K562 (cell line): Measurements from ENCODE around the gene IMPG2.

Source experiments
- CBX3 ChIP-seq, 2 experiments: IDR thresholded peaks; 1 replicate in 1 of 2; 2 replicates in 1 of 2; pipeline ENCODE4 v1.6.1; 2012; ENCODE audit warnings: inconsistent platforms in 2 of 2, low read length in 2 of 2, borderline replicate concordance in 1 of 2, control low read depth in 1 of 2
- CTCF ChIP-seq, 3 experiments: IDR thresholded peaks in 2 of 3; conservative IDR thresholded peaks in 1 of 3; 2 replicates each; pipeline ENCODE4 v1.5.1; 2011 to 2012; ENCODE audit warnings: low read length in 3 of 3, mild to moderate bottlenecking in 3 of 3, control low read depth in 2 of 3, improper control_type of control experiment in 1 of 3, inconsistent platforms in 1 of 3, low read depth in 1 of 3, mixed read lengths in 1 of 3, moderate library complexity in 1 of 3; ENCODE audit not compliant: insufficient read depth in 2 of 3
- HES1 ChIP-seq: fragments of 450-650 bp; IDR thresholded peaks from 2 replicates; pipeline ENCODE4 v1.6.1; 2016; ENCODE audit warnings: low read depth, mild to moderate bottlenecking, moderate library complexity
- MYC ChIP-seq, 2 experiments: fragments of 250-450 bp in 1 of 2; sonication (Bioruptor Pico) in 1 of 2; IDR thresholded peaks; 2 replicates each; pipeline versions ENCODE4 v1.5.1 to v1.6.1; 2012 to 2021; ENCODE audit warnings: low read depth in 2 of 2, borderline replicate concordance in 1 of 2, improper control_type of control experiment in 1 of 2, low read length in 1 of 2, mild to moderate bottlenecking in 1 of 2, moderate library complexity in 1 of 2
- NR2C2 ChIP-seq, 2 experiments: fragments of 200-800 bp in 1 of 2; sonication (Bioruptor generic) in 1 of 2; sonication (generic) in 1 of 2; formaldehyde crosslinking in 1 of 2; IDR thresholded peaks; 2 replicates each; pipeline versions ENCODE4 v1.6.1 to v1.8.0; 2016 to 2022; ENCODE audit warnings: mild to moderate bottlenecking in 1 of 2, missing compliant biosample characterization in 1 of 2, missing genetic modification characterization in 1 of 2, missing genetic modification reagents in 1 of 2
- POLR2A ChIP-seq: fragments of 450-650 bp; conservative IDR thresholded peaks from 2 replicates; pipeline ENCODE4 v1.6.1; 2016
- POLR2AphosphoS5 ChIP-seq: IDR thresholded peaks from 2 replicates; pipeline ENCODE4 v1.6.1; 2011; ENCODE audit warnings: mild to moderate bottlenecking, low read depth, low read length, moderate library complexity; ENCODE audit not compliant: control insufficient read depth, insufficient read depth
- RAD21 ChIP-seq, 2 experiments: fragments of 250-450 bp in 1 of 2; fragments of 450-650 bp in 1 of 2; sonication (Bioruptor Pico) in 1 of 2; formaldehyde crosslinking in 1 of 2; IDR thresholded peaks in 1 of 2; conservative IDR thresholded peaks in 1 of 2; 2 replicates each; pipeline versions ENCODE4 v1.4.0 to v1.8.0; 2020 to 2022; ENCODE audit warnings: mild to moderate bottlenecking in 2 of 2, moderate library complexity in 1 of 2
- RAD51 ChIP-seq: fragments of 450-650 bp; IDR thresholded peaks from 2 replicates; pipeline ENCODE4 v1.7.1; 2016; ENCODE audit warnings: low read depth, mild to moderate bottlenecking, borderline replicate concordance
- SMARCE1 ChIP-seq: fragments of 450-650 bp; IDR thresholded peaks from 2 replicates; pipeline ENCODE4 v1.7.1; 2016; ENCODE audit warnings: mild to moderate bottlenecking
- SMC3 ChIP-seq: conservative IDR thresholded peaks from 2 replicates; pipeline ENCODE4 v1.6.1; 2011; ENCODE audit warnings: low read depth, low read length, improper control_type of control experiment; ENCODE audit not compliant: insufficient read depth
- ZKSCAN1 ChIP-seq: fragments of 150-350 bp; IDR thresholded peaks from 2 replicates; pipeline ENCODE4 v1.6.1; 2016; ENCODE audit warnings: low read depth, low read length
- TF ChIP-seq, protein P1 (sequence below): fragments of 450-650 bp; conservative IDR thresholded peaks from 2 replicates; pipeline ENCODE4 v1.6.1; 2016; ENCODE audit warnings: missing genetic modification characterization, low read depth, mild to moderate bottlenecking, control low read depth, missing compliant biosample characterization
- TF ChIP-seq, protein P2 (sequence below): fragments of 250-450 bp; sonication (Bioruptor Pico); IDR thresholded peaks from 2 replicates; pipeline ENCODE4 v1.5.0; 2020; ENCODE audit warnings: mild to moderate bottlenecking

GRCh38 chr3:101252307-101252706 is 68.1 kb downstream of the IMPG2 start:
- no peak for TF ChIP-seq CBX3 (IDR thresholded peaks at IDR 0.05; ENCODE audit: borderline replicate concordance in 1 of 2, low read length in 2 of 2)
- TF ChIP-seq CTCF (IDR thresholded peaks at IDR 0.05 in 2 of 3, conservative IDR thresholded peaks at IDR 0.05 in 1 of 3; ENCODE audit: insufficient read depth in 2 of 3, low read depth in 1 of 3, low read length in 3 of 3), result no peak
- TF ChIP-seq, protein P1, sequence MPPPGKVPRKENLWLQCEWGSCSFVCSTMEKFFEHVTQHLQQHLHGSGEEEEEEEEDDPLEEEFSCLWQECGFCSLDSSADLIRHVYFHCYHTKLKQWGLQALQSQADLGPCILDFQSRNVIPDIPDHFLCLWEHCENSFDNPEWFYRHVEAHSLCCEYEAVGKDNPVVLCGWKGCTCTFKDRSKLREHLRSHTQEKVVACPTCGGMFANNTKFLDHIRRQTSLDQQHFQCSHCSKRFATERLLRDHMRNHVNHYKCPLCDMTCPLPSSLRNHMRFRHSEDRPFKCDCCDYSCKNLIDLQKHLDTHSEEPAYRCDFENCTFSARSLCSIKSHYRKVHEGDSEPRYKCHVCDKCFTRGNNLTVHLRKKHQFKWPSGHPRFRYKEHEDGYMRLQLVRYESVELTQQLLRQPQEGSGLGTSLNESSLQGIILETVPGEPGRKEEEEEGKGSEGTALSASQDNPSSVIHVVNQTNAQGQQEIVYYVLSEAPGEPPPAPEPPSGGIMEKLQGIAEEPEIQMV (tag), result no peak
- TF ChIP-seq POLR2AphosphoS5, result no peak
- no peak for TF ChIP-seq SMC3
- TF ChIP-seq RAD21 (CRISPR knock-in tag; conservative IDR thresholded peaks at IDR 0.05 in 1 of 2, IDR thresholded peaks at IDR 0.05 in 1 of 2), result no peak
- TF ChIP-seq HES1, result no peak
- no peak for TF ChIP-seq SMARCE1
- TF ChIP-seq, protein P2, sequence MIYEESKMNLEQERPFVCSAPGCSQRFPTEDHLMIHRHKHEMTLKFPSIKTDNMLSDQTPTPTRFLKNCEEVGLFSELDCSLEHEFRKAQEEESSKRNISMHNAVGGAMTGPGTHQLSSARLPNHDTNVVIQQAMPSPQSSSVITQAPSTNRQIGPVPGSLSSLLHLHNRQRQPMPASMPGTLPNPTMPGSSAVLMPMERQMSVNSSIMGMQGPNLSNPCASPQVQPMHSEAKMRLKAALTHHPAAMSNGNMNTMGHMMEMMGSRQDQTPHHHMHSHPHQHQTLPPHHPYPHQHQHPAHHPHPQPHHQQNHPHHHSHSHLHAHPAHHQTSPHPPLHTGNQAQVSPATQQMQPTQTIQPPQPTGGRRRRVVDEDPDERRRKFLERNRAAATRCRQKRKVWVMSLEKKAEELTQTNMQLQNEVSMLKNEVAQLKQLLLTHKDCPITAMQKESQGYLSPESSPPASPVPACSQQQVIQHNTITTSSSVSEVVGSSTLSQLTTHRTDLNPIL (CRISPR knock-in tag), result no peak
- TF ChIP-seq NR2C2 (CRISPR knock-in tag; IDR thresholded peaks at IDR 0.05), result no peak
- no peak for TF ChIP-seq NR2C2 (tag; IDR thresholded peaks at IDR 0.05)
- no peak for TF ChIP-seq ZKSCAN1
- TF ChIP-seq RAD51, result no peak
- no peak for TF ChIP-seq POLR2A
- TF ChIP-seq MYC (IDR thresholded peaks at IDR 0.05; ENCODE audit: low read depth, low read length), result no peak
- no peak for TF ChIP-seq MYC (CRISPR knock-in tag; IDR thresholded peaks at IDR 0.05; ENCODE audit: borderline replicate concordance, low read depth)
